HL-60 (cell line): ENCODE measurements around the gene RPS6KC1.
A peak's percentile ranks its signal among the peaks of the same experiment; 100 is the strongest.

ENCODE experiments used
- DNase-seq, 2 experiments: peaks; one replicate each; pipeline ENCODE4 v3.0.0-alpha.2; 2010 to 2020; ENCODE audit warnings: low read depth in 1 of 2, low spot score in 1 of 2
- H3K27ac ChIP-seq: fragments of 250-450 bp; sonication (Bioruptor Pico); replicated peaks from 2 replicates; pipeline ENCODE4 v1.5.1; 2020; ENCODE audit warnings: mild to moderate bottlenecking, moderate library complexity
- H3K27me3 ChIP-seq: fragments of 250-450 bp; sonication (Bioruptor Pico); 2 replicates; pipeline ENCODE4 v1.5.1; 2021; ENCODE audit warnings: mild to moderate bottlenecking, moderate library complexity; ENCODE audit not compliant: insufficient read depth, poor library complexity, severe bottlenecking
- H3K4me3 ChIP-seq: replicated peaks from 2 replicates; pipeline ENCODE4 v1.5.1; 2011; ENCODE audit warnings: mild to moderate bottlenecking, control low read depth, low read length; ENCODE audit not compliant: insufficient read depth
- GABPA ChIP-seq: IDR thresholded peaks from 2 replicates; pipeline ENCODE4 v1.6.1; 2012; ENCODE audit warnings: low read depth
- POLR2AphosphoS5 ChIP-seq: IDR thresholded peaks from 2 replicates; pipeline ENCODE4 v1.6.1; 2012; ENCODE audit warnings: low read depth
- REST ChIP-seq: IDR thresholded peaks from 2 replicates; pipeline ENCODE4 v1.6.1; 2012; ENCODE audit warnings: low read depth; ENCODE audit not compliant: insufficient replicate concordance
- SPI1 ChIP-seq: IDR thresholded peaks from 2 replicates; pipeline ENCODE4 v1.6.1; 2012; ENCODE audit warnings: low read depth, mild to moderate bottlenecking, borderline replicate concordance
- TF ChIP-seq, protein P1 (sequence below): IDR thresholded peaks from one replicate; pipeline ENCODE4 v1.5.1; 2011; ENCODE audit warnings: low read length, control low read depth, inconsistent platforms; ENCODE audit not compliant: insufficient read depth

The RPS6KC1 gene

DNA sequence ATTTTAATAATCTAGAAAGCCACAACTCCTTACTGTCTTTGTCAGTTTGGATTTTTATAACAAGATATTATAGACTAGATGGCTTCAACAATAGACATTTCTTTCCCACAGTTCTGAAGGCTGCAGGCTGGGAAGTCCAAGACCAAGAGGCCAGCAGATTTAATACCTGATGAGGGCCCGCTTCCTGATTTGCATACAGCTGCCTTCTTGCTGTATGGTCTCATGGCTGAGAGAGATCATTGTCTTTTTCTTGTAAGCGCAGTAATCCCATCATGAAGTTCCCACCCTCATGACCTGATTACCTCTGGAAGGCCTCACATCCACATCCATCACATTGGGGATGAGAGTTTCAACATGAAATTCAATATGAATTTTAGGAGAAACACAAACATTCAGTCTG lies 9.8 kb downstream of the RPS6KC1 start:
- Histone ChIP-seq H3K27me3 (no peaks in the 10 kb centered on the region), H3K4me3 (no peak overlapping the region), H3K27ac (no peak overlapping the region)
- TF ChIP-seq SPI1 = no peak
- no peak for TF ChIP-seq POLR2AphosphoS5
- no peak for TF ChIP-seq REST
- TF ChIP-seq GABPA = no peak
- TF ChIP-seq, protein P1, sequence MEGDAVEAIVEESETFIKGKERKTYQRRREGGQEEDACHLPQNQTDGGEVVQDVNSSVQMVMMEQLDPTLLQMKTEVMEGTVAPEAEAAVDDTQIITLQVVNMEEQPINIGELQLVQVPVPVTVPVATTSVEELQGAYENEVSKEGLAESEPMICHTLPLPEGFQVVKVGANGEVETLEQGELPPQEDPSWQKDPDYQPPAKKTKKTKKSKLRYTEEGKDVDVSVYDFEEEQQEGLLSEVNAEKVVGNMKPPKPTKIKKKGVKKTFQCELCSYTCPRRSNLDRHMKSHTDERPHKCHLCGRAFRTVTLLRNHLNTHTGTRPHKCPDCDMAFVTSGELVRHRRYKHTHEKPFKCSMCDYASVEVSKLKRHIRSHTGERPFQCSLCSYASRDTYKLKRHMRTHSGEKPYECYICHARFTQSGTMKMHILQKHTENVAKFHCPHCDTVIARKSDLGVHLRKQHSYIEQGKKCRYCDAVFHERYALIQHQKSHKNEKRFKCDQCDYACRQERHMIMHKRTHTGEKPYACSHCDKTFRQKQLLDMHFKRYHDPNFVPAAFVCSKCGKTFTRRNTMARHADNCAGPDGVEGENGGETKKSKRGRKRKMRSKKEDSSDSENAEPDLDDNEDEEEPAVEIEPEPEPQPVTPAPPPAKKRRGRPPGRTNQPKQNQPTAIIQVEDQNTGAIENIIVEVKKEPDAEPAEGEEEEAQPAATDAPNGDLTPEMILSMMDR = no peak
- DNase-seq = no peak

DNA sequence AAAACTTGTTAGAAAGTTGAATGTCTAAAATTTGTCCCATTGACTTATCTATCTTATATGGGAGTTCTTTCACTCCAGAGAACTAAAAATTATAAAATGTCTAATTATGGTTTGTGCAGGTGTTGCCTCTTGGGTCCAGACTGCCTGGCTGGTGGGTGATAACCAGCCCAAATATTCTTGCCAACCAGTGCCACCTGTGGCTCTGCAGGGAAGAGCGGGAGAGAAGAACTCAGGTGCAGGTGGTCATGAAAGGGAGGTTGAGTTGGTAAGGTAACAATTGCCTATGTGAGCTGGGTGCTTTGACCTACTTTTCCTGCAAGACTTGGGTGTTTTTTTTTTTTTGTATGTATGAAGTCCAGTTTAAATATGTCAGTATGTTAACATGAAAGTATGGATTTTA lies 10.2 kb downstream of the RPS6KC1 start:
- Histone ChIP-seq H3K27me3 (no peaks in the 10 kb centered on the region), H3K4me3 (no peak overlapping the region), H3K27ac (no peak overlapping the region)
- DNase-seq = no peak
- no peak for TF ChIP-seq GABPA
- TF ChIP-seq, protein P1 = no peak

DNA sequence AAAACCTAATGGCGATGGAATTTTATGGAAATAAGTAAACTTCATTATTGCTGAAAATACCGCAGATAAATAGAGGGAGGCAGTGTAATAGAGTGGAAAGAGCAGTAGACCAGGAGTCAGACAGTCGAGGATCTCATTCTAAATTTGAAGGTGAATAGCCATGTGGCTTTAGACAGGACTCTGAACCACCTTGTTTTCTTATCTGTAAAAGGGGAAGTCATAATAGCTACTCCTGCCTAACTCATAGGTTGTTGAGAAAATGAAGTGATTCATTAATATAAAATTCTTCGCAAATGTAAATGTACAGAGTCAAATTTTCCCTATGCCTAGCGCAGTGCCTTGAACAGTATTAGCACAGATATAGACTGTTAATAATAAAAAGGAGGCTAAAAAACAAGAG lies 14.8 kb downstream of the RPS6KC1 start:
- H3K4me3 ChIP-seq = no peak overlapping the region
- H3K27me3 ChIP-seq = no peaks in the 10 kb centered on the region
- H3K27ac ChIP-seq = no peak overlapping the region
- TF ChIP-seq SPI1 = peak; percentile 84
- TF ChIP-seq GABPA = no peak
- no peak for TF ChIP-seq POLR2AphosphoS5
- TF ChIP-seq, protein P1 = no peak
- no peak for TF ChIP-seq REST
- DNase-seq = no peak

DNA sequence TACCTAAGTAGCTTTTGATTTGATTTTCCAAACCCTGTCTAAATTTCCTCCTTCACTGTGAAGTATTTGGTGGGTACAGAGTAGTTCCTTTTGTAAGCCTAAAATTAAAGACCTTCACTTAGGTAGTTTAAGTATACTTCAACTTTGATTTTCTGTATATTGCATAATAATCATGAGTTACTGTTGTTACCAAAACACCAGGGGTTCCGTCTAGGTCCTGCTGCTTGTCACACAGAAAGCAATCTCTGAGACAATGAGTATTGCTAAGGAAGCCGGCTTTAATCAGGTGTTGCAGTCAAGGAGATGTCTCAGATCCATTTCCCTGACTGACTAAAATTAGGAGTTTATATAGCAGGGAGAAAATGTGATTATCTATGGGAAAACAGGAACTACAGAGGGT lies 15.3 kb downstream of the RPS6KC1 start:
- H3K27ac ChIP-seq = no peak overlapping the region
- no peak overlapping the region for H3K4me3 ChIP-seq
- no peaks in the 10 kb centered on the region for H3K27me3 ChIP-seq
- TF ChIP-seq, protein P1 = no peak
- TF ChIP-seq GABPA (no peak), SPI1 (no peak), POLR2AphosphoS5 (no peak), REST (no peak)
- DNase-seq = no peak
